Measurements from ENCODE around the gene HSPH1. TPM values are rescaled to one million over a fixed set of nuclear protein-coding genes. Genes with fewer than 3 reads are reported as not detected.

The HSPH1 gene
- 100 to 1,000 TPM; 103 to 157 (median 138) TPM for polyA plus RNA-seq (ENCODE audit: insufficient read length in 4 of 4)

- peak; percentile 95 to 96 (median 96) for DNase-seq (ENCODE audit: low read depth in 4 of 4, low spot score in 3 of 4)
Observed at GRCh38 chr13:31161557-31162150, at the start of gene HSPH1. HSPH1 (minus strand) TSS chr13:31161904; CDS start chr13:31161582, 322 bp downstream.

DNA sequence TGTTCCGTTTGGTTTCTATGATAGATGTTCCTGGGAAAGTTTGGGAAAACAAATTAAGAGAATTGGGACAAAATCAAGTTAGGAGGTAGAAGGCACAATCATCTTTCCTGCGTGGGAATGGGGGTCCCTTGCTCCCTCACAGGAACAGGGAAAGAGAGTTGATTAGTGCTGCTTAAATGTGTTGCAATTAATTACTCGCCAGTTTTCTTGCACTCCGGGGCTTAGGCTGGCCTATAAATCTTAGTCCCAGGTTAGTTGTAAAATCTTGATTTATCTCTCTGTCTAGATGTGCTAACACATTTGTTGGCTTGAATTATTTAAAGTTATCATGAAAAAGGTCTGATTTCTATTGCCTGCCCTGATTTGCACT is 48.1 kb upstream of the HSPH1 start:
- DNase-seq (ENCODE audit: low read depth in 4 of 4, low spot score in 3 of 4), result no peak

DNA sequence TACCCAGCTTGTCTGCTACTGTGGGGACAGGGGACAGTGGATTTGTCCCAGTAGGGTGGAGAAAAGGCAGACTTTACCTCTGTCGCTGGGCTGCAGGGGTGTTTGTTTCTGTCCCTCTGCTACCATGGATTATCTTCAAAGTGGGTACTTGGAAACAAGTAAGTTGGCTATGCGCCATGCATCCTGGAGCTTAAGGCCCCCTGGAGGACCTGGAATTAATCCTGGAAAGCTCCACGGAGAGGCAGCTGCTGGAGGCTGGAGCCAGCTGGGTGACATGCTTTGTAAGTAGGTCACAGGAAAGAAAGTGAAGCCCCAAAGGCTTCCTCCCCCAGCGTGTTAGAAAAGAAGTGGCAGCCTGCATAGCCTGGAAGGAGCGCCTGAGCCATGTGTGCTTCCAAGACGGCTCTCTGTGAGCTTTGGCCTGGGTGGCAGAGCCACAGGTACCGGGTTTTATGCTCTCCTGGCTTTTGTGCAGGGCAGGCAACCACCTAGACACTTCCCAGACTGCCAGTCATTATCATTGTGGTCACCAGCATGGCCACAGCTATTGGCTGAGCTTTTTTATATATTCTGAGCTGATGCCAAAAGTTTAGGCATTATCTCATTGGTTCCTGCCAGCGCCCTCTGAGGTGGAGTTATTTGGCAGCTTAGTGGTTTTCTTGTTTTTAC is 47.6 kb upstream of the HSPH1 start:
- DNase-seq (ENCODE audit: low read depth in 4 of 4, low spot score in 3 of 4), result no peak

- no peak for DNase-seq (ENCODE audit: low read depth in 4 of 4, low spot score in 3 of 4)
Observed at GRCh38 chr13:31208559-31209122, 46.9 kb upstream of the HSPH1 start.

DNA sequence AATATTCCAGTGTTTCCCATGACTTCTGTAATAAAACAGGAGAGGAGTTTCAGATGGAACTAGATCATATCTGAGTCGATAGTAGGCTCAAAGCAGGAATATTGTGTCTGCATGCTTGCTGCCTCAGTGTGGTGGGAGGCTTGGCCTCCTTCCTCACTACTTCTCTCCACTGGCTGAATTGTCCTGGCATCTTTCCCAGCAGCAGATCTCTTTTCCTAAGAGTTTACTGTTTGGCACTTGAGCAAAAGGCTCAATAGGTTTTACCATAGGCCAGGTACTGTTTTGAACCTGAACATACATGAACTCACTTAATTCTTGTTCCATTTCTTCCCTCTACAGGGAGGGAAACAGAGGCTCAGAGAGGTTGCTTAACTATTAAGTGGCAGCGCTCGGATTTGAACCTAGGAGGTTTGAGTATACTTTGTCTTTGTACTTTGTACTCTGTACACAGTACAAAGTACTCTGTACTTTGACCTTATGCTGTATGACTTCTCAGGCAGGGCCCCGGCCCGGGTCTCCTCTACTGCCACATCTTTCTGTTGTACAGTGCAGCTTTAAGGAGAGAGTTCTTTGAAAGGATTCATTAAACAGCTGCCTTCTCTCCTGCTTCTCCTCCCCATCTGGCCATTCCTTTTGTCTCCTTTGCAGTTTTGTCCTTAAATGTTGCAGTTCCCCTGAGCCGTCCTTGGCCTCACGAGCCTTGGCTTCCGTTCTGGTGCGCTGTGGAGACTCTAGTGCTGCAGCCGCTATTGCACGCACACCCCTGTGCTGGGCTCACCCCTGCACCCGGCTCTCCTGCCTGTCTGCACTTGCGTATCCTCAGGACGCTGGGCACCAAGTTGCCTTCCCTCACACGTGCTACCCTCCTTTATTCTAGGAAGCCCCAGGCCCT is 46.2 kb upstream of the HSPH1 start:
- DNase-seq (ENCODE audit: low read depth in 4 of 4, low spot score in 3 of 4), result no peak

- no peak for DNase-seq (ENCODE audit: low read depth in 4 of 4, low spot score in 3 of 4)
Observed at GRCh38 chr13:31204592-31204991, 42.9 kb upstream of the HSPH1 start.

- DNase-seq (ENCODE audit: low read depth in 4 of 4, low spot score in 3 of 4), result no peak
Observed at GRCh38 chr13:31201341-31202031, 39.8 kb upstream of the HSPH1 start.

GRCh38 chr13:31200637-31200971 is 38.9 kb upstream of the HSPH1 start:
- no peak for DNase-seq (ENCODE audit: low read depth in 4 of 4, low spot score in 3 of 4)

GRCh38 chr13:31199849-31200636 is 38.3 kb upstream of the HSPH1 start, which contains the start of gene B3GLCT:
B3GLCT (plus strand) TSS chr13:31199975; CDS start chr13:31200085, 110 bp downstream.
- peak; percentile 43 to 70 (median 66) for DNase-seq (ENCODE audit: low read depth in 4 of 4, low spot score in 3 of 4)

DNA sequence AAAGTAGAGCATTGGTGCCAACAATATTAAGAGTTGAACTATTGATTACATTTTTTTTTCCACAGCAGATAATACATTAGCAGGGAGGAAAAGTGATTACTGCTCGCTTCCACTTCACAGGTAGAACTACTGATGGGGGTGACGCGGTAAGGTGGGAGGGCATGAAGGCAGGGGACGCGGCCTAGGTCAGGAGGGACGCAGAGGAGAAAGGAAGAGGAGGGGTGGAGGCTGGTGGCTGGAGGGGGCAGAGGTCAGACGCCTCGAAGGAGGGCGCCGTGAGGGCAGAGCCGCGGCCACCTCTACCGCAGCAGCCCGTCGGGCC is 37.8 kb upstream of the HSPH1 start:
- DNase-seq (ENCODE audit: low read depth in 4 of 4, low spot score in 3 of 4), result no peak

- no peak for DNase-seq (ENCODE audit: low read depth in 4 of 4, low spot score in 3 of 4)
Observed at GRCh38 chr13:31198519-31198918, 36.8 kb upstream of the HSPH1 start.

GRCh38 chr13:31196992-31197391 is 35.3 kb upstream of the HSPH1 start:
- no peak for DNase-seq (ENCODE audit: low read depth in 4 of 4, low spot score in 3 of 4)

DNA sequence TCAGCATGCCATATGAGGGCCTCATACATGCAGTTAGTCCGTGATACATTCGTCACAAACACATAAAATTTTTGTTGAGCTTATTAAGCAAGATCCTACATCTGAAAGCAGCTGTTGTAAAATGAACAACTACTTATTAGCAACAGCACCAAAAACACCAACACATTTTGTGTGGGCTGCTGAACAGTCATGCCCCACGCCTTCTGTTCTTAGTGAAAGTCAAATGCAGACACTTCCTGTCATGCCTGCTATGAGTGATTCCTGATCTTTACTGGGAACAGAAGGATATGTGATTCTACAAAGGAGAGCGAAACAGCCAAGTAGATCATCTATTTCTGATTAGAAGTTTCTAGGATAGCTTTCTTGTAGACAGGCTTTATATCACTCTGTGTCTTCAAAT is 33.9 kb upstream of the HSPH1 start:
- DNase-seq (ENCODE audit: low read depth in 4 of 4, low spot score in 3 of 4), result no peak

DNA sequence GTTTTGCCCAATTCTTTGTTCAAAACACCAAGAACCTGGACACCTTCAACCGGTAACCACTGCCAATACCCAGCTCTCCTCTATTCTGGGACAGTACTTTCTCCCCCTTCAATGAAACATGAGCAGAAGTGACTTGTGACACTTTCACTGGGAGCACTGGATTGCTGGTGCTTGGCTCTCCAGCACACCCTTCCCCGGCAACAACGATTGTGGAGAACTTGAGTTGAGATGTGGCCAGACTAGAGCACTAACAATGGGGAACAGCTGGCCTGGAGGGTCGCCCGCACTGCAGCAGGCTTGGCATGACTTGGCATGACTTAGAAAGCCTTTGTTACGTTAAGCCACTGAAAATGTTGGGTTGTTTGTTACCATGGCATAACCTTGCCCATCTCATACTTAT is 30.6 kb upstream of the HSPH1 start:
- no peak for DNase-seq (ENCODE audit: low read depth in 4 of 4, low spot score in 3 of 4)

DNA sequence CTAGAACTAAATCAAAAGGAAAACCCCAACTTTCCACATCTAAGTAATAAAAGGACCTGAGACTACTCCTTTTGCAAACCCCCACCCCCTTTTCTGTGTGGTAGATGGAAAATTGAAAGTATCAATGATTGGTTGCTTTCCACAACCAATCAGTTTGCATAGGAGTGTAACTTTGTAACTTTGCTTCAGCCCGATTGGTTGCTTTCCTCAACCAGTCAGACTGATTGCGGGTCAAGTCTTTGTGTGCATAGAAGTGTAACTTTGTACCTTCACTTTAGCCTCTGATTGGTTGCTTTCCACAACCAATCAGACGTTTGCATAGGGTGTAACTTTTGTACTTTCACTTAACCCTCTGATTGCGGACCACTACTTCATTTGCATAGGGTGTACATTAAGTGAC is 30.0 kb upstream of the HSPH1 start:
- DNase-seq (ENCODE audit: low read depth in 4 of 4, low spot score in 3 of 4), result no peak

GRCh38 chr13:31184981-31185645 is 23.4 kb upstream of the HSPH1 start:
- DNase-seq (ENCODE audit: low read depth in 4 of 4, low spot score in 3 of 4), result no peak

GRCh38 chr13:31184451-31184850 is 22.7 kb upstream of the HSPH1 start:
- no peak for DNase-seq (ENCODE audit: low read depth in 4 of 4, low spot score in 3 of 4)

DNA sequence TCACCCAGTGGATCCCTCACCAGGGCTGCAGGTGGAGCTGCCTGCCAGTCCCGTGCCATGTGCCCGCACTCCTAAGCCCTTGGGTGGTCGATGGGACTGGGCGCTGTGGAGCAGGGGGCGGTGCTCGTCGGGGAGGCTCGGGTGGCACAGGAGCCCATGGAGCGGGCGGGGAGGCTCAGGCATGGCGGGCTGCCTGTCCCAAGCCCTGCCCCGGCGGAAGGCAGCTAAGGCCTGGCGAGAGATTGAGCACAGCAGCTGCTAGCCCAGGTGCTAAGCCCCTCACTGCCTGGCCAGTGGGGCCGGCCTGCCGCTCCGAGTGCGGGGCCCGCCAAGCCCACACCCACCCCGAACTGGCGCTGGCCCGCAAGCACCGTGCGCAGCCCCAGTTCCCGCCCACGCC is 21.3 kb upstream of the HSPH1 start:
- DNase-seq (ENCODE audit: low read depth in 4 of 4, low spot score in 3 of 4), result no peak

- no peak for DNase-seq (ENCODE audit: low read depth in 4 of 4, low spot score in 3 of 4)
Observed at GRCh38 chr13:31179754-31180153, 18.1 kb upstream of the HSPH1 start.

DNA sequence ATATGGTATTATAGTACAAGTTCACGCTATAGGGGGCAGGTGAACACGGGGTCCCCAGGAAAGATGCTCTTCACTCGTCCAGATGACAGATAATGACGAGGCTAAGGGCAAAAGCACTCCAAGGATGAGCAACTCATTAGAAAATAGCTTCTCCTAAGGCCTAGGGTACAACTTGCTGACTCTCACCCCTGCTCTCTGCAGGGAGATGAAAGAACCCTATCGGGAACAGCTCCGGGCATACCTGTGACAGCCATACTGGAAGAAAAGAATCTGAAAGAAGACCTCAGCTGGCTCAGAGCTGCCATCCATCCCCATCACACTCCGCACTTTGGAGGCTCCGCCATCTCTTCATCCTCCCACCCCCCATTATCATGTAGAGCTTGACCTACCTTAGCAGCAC is 17.5 kb upstream of the HSPH1 start:
- no peak for DNase-seq (ENCODE audit: low read depth in 4 of 4, low spot score in 3 of 4)

Measured in left renal pelvis (tissue), 4 donors.